ENCODE measurements around the gene TRIM15. TPM values are rescaled to one million over a fixed set of nuclear protein-coding genes. Genes with fewer than 3 reads are reported as not detected.

The TRIM15 gene
- total and polyA plus RNA-seq, 2 of the 4 experiments (the other 2 are of a cell fraction), result not detected

GRCh38 chr6:30135147-30135546 is 28.2 kb upstream of the TRIM15 start:
- DNase-seq (no peak), ATAC-seq (ENCODE audit: low read depth) (no peak)
- TF ChIP-seq RFX5 (IDR thresholded peaks at IDR 0.05; ENCODE audit: low read depth, low read length), result no peak
- no peak for TF ChIP-seq RCOR1 (IDR thresholded peaks at IDR 0.05; ENCODE audit: insufficient replicate concordance, low read length)
- no peak for TF ChIP-seq CTCF (conservative IDR thresholded peaks at IDR 0.05; ENCODE audit: low read depth, low read length)
- TF ChIP-seq ELK1 (IDR thresholded peaks at IDR 0.05; ENCODE audit: borderline replicate concordance, low read depth, low read length), result no peak
- TF ChIP-seq SMC3 (IDR thresholded peaks at IDR 0.05; ENCODE audit: low read depth, low read length), result no peak
- TF ChIP-seq MXI1 (IDR thresholded peaks at IDR 0.05; ENCODE audit: borderline replicate concordance, low read depth, low read length), result no peak
- no peak for TF ChIP-seq USF2 (IDR thresholded peaks at IDR 0.05; ENCODE audit: low read depth, low read length)
- no peak for TF ChIP-seq BHLHE40 (IDR thresholded peaks at IDR 0.05; ENCODE audit: low read depth, low read length)
- TF ChIP-seq POLR2A (IDR thresholded peaks at IDR 0.05; ENCODE audit: low read depth, low read length), result no peak
- TF ChIP-seq FOS (IDR thresholded peaks at IDR 0.05; ENCODE audit: low read depth, low read length), result no peak
- TF ChIP-seq CEBPB (IDR thresholded peaks at IDR 0.05; ENCODE audit: low read depth, low read length), result no peak
- TF ChIP-seq CHD1 (IDR thresholded peaks at IDR 0.05; ENCODE audit: low read depth, low read length), result no peak
- TF ChIP-seq NFE2L2 (IDR thresholded peaks at IDR 0.05; ENCODE audit: low read depth, low read length), result no peak
- TF ChIP-seq MAZ (IDR thresholded peaks at IDR 0.05; ENCODE audit: borderline replicate concordance, low read depth, low read length), result no peak
- TF ChIP-seq RAD21 (IDR thresholded peaks at IDR 0.05; ENCODE audit: low read length), result no peak
- no peak for TF ChIP-seq MAFK (IDR thresholded peaks at IDR 0.05; ENCODE audit: low read depth, low read length)
- Histone ChIP-seq H4K5ac (ENCODE audit: low read depth, low read length) (no peak overlapping the region), H2BK20ac (ENCODE audit: low read depth, low read length) (no peak overlapping the region), H3K27ac (ENCODE audit: insufficient read depth, low read length) (no peak overlapping the region), H3K79me1 (ENCODE audit: low read depth in 1 of 2, low read length in 2 of 2) (no peaks in the 10 kb centered on the region), H2BK5ac (ENCODE audit: low read depth, low read length, poor library complexity, severe bottlenecking) (no peak overlapping the region), H3K4me2 (ENCODE audit: low read depth, low read length) (no peak overlapping the region), H3K4me1 (ENCODE audit: control insufficient read depth, insufficient read depth, low read length) (no peaks in the 10 kb centered on the region), H3K36me3 (ENCODE audit: control insufficient read depth, insufficient read depth, low read length) (no peaks in the 10 kb centered on the region), H4K20me1 (ENCODE audit: insufficient read depth, low read length) (no peaks in the 10 kb centered on the region), H2BK120ac (ENCODE audit: low read depth, low read length) (no peak overlapping the region), H2BK15ac (ENCODE audit: low read depth, low read length) (no peak overlapping the region), H2AK5ac (ENCODE audit: low read depth, low read length) (no peak overlapping the region), H3K23ac (ENCODE audit: low read depth, low read length) (no peak overlapping the region), H3K9me1 (ENCODE audit: insufficient read depth, low read length) (no peaks in the 10 kb centered on the region), H2AFZ (replicated peaks; ENCODE audit: low read length, poor library complexity) (no peak overlapping the region), H3K4me3 (ENCODE audit: insufficient read depth, low read depth, low read length) (no peak overlapping the region), H3K14ac (replicated peaks; ENCODE audit: low read depth, low read length) (no peak overlapping the region), H4K91ac (ENCODE audit: insufficient read depth, low read depth, low read length) (no peak overlapping the region), H4K8ac (ENCODE audit: low read depth in 2 of 2, low read length in 2 of 2) (no peak overlapping the region), H2AK9ac (replicated peaks; ENCODE audit: low read depth, low read length, poor library complexity) (no peak overlapping the region), H3K4ac (ENCODE audit: low read depth, low read length) (no peak overlapping the region), H3K9ac (ENCODE audit: low read depth, low read length) (no peak overlapping the region), H3K18ac (ENCODE audit: low read depth, low read length) (no peak overlapping the region), H3K9me3 (ENCODE audit: control insufficient read depth, insufficient read depth, low read length) (no peaks in the 10 kb centered on the region), H3K56ac (ENCODE audit: extremely low read depth, insufficient read depth, low read length) (no peak overlapping the region), H3K27me3 (ENCODE audit: control insufficient read depth, insufficient read depth, low read length) (peaks cover 23% of the 10 kb centered on the region)
- ChIA-PET POLR2A (ENCODE audit: unreplicated experiment) (no interaction called here), CTCF (interaction anchor here (6.1 kb wide), 1 partner anchor 31 kb away, joined by 54 read pairs; no protein-coding TSS in a partner anchor)
- BruUV-seq (replicated peaks), result no TSS peak
- intact Hi-C loops (cut with micrococcal nuclease), result no loop called here
- WGBS, 2 experiments (ENCODE audit: extremely low coverage in 2 of 2, insufficient read length in 1 of 2), result no CpG with 5 or more reads among the region's 2 CpGs
- dilution Hi-C loops (cut with HindIII; ENCODE audit: low sequenced_read_pairs, unreplicated experiment), result no loop called here
- in situ Hi-C loops (cut with MboI; ENCODE audit: low sequenced_read_pairs), result loop anchor here (10.0 kb wide), 1 partner anchor 290 kb away; no protein-coding TSS in a partner anchor
